SKM-1 (cell line): ENCODE data around the gene OR6B1.
A peak's percentile ranks its signal among the peaks of the same experiment; 100 is the strongest.
"Not testable (repeated sequence)": the region's sequence is repeated elsewhere in the genome, so short reads cannot be mapped to it uniquely, and the experiment has no call there.

Experiments
- DNase-seq: peaks from one replicate; lab custom pipeline; 2025; ENCODE audit not compliant: unreplicated experiment; lab: John Stamatoyannopoulos, UW

OR6B1 gene

DNA sequence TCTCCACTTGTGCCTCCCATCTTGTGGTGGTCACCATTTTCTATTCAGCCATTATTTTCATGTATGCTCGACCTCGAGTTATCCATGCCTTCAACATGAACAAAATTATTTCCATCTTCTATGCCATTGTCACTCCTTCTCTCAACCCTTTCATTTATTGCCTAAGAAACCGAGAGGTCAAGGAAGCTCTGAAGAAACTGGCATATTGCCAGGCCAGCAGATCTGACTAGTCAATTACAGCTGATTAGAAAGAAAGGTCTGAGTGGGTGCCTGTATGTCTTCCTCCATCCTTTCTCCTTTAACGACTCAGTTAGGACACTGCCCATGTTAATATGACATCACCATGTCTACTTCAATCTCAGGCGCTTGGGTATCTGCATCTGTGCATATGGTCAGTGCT lies 4.6 kb downstream of the OR6B1 start:
- no peak for DNase-seq

DNA sequence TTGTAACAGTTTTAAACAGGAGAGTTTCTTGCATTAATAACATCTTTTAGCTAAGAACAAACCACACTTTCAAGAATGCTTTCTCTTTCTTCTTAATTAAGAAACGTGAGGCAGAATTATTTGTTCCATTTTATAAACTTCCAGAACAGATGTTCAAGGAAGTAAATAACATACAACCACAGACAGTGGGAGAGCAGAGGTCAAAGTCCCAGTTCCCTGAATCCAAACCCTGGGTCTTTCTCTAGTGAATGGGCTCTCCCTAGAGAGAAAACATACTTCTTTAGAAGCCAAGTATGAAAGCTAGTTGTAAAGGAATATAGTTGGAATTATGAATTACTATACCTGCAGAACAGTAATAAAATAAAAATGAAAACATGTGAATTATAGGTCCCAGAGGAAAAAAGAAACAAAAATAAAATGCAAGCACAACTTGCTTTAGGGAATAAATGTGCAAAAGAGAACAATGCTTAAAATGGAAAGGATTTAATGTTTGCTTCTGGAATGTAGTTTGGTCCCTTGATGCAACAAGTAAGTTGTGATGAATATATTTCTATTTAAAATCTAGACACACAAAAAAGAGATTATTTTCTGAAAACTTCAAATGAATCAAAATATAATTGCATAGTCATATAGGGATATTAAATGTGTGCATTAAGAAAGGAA lies 6.0 kb downstream of the OR6B1 start:
- no peak for DNase-seq

DNA sequence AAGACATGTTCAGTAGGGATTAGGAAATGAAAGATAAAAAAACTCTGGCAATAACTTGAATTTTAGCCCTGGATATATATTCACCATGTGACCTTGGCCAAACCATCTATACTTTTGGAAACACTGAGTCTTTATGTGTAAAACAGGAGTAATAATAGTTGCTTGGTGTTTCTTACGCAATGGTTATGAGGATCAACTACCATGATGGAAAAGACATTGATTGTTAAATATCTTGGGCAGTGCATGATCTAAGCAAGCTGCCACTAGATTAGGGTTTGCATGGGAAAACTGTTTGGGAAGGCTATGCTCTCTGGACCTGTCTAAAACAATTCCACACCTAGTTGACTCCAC lies 6.5 kb downstream of the OR6B1 start:
- no peak for DNase-seq

DNA sequence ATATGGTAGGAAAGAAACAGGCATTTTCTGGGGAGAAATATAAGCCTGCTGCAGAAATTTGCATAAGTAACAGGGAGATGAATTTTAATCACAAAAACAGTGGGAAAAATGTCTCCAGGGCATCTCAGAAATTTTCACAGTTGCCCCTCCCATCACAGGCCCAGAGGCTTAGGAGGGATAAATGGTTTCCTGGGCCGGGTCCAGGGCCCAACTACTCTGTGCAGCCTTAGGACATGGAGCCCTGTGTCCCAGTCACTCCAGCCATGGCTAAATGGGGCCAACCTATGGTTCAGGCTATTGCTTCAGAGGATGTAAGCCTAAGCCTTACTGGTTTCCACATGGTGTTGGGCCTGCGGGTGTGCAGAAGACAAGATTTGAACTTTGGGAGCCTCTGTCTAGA lies 9.2 kb downstream of the OR6B1 start:
- DNase-seq, result no peak

DNA sequence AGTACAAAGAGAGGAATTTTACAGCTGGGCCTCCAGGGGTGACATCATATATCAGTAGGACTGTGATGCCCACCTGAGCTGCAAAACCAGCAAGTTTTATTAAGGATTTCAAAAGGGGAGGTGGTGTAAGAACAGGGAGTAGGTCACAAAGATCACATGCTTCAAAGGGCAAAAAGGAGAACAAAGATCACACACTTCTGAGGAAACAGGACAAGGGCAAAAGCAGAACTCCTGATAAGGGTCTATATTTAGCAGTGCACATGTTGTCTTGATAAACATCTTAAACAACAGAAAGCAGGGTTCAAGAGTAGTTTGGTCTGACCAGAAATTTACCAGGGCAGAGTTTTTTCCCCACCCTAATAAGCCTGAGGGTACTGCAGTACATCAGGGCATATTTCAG lies 9.9 kb downstream of the OR6B1 start:
- DNase-seq, result peak; percentile 28

DNA sequence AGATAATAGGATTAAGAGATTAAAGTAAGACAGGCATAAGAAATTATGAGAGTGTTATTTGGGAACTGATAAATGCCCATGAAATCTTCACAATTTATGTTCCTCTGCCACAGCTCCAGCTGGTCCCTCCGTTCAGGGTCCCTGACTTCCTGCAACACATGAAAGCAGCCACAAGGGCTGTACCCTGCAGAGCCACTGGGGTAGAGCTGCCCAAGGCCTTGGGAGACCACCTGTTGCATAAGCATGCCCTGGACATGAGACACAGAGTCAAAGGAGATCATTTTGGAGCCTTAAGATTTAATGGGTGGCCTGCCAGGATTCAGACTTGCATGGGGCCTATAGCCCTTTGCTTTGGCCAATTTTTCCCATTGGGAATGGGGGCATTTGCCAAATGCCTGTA lies 10.7 kb downstream of the OR6B1 start:
- not testable (repeated sequence) for DNase-seq

DNA sequence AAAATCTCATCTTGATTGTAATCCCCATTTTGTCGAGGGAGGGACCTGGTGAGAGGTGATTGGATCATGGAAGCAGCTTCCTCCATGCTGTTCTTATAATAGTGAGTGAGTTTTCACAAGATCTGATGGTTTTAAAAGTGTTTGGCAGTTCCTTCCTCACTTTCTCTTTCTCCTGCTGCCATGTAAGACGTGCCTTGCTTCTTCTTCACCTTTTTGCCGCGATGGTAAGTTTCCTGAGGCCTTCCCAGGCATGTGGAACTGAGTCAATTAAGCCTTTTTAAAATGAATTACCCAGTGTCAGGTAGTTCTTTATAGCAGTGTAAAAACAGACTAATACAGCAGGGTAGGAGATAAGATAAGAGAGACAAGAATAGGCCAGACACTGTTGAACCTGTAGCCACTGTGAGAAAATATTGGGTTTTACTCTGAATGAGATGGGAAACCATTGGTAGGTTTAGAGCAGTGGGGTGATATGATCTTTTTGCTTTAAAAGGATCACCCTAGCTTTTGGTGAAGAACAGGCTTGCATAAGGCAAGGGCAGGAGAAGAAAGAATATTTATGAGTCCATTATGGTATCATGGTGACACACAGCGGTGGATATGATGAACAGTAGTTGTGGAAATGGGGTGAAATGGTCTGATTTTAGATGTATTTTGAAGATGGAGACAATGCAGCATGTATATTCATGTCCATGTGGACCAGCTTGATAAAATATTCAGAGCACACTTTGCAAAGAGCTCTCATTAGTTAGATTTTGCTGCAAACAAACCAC lies 11.5 kb downstream of the OR6B1 start:
- no peak for DNase-seq

DNA sequence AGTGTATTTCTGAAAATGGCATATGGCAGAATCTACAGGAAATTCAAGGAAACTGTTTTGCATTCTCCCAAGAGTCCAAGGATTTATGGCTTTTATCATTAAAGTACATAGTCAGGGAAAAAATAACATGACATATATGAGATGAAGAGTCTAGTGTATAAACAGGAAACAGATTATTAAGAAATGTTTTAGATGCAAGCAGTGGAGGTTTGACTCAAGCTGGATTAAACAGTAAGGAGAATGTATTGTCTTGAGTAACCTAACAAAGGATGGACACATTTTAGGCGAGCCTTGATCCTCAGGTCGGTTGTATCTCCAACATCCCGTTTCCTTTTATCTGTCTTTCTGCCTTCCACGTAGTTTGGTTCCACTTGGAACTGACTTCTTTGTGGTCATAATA lies 17.9 kb downstream of the OR6B1 start:
- no peak for DNase-seq

DNA sequence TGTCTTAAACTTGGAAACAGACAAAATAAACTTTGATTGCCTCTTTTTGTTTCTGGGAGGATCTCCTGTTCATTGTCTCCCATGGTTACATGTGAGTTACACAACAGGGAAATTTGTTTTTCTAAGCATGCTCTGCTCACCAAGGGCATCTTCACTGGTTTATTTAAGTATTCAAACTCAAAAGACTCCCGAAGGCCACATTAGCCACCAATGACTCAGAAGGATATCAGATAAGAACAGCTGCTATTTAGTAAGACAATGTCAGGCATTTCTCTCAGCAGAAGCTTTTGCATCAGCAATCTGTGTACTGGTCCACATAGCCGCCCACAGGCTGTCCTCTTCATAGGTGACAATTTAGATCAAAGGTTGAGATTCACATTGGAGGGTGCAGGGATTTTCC lies 19.3 kb downstream of the OR6B1 start:
- no peak for DNase-seq

DNA sequence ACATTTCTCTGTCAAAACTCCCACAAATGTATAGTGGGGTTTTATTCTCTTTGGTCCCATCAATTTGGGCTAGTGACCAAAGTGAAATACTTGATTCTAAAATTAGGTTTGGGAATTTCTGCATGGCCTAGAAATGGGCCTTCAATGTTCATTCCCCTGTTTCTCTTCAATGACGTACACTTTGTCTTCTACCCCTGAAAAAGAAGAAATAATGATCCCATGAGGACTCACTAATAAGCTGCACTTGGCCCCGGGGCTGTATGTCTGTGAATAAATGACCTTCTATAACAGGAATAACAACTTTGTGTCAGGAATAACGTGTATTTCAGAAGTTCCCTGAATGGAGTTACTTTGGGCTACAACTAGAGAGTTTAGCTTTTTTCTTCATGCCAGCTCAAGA lies 20.2 kb downstream of the OR6B1 start:
- DNase-seq, result no peak

DNA sequence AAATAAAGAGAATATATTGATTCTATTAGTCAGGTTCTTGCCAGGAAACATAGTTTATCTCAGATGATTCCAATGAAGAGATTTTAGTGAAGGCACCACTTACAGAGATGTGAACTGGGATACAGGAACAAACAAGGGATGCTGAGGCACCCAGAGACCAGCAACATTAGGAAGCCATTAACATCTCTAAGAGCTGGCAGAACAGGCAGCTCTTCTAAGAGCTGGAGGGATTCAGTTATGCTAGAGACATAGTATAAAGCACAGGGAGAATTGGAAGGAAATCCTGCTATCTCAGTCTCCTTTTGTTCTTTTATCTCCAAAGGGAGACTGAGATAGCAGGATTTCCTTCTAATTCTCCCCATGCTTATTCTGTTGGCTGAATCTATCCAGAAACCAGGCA lies 22.0 kb downstream of the OR6B1 start:
- DNase-seq, result no peak

DNA sequence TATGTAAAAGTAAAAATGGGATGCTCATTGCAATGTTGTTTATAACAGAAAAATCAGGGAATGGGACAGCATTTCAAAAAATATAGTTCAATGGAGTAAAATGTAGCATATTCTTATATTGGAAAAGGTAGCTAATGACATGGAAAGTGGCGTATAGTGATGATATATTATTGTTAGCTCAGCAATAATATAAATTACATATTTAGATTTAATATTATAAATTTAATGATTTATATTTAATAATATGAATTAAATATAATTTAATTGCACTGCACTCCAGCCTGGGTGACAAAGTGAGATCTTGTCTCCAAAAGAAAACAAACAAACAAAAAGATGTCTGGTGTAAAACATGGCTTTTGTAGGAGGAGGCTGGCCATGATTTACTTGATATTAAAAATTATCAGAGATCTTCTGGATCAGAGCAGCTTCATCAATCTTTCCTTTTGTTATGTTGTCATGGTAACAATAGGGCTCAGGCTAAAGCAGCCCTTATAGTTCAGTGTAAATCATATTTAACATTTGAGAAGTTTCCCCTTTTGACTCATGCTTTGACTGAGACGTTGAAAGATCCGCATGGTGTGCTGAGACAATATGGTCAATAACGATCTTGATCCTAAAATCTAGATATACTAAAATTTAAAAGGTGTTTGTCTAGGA lies 23.2 kb downstream of the OR6B1 start:
- no peak for DNase-seq

DNA sequence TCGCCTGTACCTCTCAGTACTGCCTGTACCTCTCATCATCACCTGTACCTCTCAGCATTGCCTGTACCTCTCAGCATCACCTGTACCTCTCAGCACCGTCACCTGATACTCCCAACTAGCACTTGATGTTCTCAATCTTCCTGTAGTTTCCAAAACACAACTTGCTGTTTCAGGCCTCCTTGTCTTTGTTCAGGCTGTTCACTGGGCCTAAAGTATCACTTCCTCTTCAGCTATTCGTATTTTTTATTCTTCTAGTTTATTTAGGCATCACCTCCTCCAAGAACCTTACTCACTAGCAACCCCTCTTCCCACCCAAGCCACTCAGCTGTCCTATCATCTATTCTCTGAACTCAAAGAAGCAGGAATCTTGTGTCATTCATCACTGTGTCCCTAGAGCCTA lies 24.1 kb downstream of the OR6B1 start:
- DNase-seq, result no peak

DNA sequence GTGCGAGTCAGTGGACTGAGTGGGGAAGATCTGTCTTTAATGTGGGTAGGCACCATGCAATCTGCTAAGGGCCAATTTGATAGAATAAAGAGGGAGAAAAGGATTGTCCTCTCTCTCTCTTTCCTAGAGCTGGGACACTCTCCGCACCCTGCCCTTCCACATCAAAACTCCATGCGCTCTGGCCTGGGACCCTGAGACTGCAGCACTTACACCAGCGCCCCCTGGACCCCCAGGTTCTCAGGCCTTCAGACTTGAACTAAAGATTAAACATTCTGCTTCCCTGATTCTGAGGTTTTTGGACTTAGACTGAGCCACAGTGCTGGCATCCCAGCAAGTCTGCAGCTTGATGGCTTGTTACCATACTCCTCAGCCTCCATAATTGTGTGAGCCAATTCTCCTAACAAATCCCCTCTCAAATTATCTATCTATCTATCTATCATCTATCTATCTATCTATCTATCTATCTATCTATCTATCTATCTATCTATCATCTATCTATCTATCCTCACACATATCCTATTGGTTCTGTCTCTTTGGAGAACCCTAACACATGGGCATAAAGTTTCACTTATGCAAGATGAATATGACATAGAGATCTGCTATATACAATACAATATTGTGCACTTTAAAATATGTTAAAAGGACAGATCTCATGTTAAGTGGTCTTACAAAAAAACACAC lies 26.2 kb downstream of the OR6B1 start:
- DNase-seq, result no peak

DNA sequence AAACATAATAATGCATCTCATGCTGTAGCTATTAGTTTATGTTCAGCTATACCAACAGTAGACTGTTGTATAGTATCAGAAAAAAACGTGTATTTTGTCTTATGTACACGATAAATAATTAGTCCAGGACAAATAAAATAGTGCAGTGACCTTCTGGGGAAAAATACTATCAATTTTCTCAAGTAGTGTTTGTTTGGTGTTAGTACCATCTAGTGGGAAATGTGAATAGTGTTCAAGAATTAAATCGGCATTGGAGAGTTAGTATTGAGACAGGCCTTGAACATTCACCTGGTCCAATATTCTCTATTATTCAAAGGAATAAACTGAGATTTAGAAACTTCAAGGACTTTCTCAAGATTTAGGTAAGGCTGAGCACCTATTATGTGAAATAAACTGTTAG lies 26.9 kb downstream of the OR6B1 start:
- no peak for DNase-seq

DNA sequence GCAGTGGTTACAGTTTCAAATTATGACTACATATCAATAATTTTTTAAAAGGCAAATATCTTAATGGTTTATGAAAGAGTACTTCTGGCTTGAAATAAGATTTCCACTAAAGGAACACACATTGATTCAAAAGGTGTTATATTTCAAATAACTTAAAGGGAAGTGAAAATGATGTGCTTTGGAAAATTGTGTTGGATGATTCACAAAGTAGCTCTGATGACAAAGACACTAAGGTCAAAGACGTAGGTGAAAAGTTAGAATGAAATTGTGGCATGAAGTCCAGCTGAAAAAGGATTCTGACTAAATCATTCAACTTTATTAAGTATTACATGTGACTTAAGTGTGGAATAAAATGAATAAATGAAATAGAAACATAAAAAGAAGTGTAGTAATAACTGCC lies 27.9 kb downstream of the OR6B1 start:
- no peak for DNase-seq

DNA sequence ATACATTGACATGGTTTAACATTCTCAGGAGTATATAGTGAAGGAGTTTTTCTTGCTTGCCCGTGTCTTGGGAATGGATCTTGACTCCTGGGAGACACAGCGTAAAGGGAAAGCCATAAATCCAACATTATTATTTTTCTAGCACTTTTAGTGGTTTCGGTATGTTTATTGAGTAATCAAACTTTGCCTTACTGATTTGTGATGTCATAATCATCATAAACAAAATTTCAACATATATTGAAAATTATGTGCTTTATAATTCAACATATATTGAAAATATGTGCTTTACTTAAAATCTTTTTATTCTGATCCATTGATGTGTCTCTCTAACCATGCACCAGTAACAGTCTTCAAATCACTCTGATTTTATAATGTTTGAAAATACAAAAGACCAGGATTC lies 28.4 kb downstream of the OR6B1 start:
- DNase-seq, result no peak

DNA sequence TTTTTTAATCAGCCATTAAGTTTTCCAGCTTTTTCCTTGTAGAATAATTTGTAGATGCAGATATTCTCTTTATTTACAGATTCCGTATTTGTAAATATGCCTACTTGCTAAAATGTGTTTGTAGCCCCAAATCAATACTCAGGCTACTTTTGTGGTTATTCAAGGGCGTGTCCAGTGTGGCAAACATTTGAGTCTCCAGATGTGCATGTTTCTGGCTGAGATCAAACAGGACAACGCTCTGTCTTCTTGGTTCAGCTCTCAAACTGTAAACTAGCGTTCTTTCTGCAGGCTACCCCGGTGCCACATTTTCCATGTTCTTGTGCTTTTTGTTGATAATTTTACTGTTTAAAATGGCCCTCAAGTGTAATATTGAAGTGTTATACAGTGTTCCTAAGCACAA lies 32.4 kb downstream of the OR6B1 start:
- no peak for DNase-seq

DNA sequence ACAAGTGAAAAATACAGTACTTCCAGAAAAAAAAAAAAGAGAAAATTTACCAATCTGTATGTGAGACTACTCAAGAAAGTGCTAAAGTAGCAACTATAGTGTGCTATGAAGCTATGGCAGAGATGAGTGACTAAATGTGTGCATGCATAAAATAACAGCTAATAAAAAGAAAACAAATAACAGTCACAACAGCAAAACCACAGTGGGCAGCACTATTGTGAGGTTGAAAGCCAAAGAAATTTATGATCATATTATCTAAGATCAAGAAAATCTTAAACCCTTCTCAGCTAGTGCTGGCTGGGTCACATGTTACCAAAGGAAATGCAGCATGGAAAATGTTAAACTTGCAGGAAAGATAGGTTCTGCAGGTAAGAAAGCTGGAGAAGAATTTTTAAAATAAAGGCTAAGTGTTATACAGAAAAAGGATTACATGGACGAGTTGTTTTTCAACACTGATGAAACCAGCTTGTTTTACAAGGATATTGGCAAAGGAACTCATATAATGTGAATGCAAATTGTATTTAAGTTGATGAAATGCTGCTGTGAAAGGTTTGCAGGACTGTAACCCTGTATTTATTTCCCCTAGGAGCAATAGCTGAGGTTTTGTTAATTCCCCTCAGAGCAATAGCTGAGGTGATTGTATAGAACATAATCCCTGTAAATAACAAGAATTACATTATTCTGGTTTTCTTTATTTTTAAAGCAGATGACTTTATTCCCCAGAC lies 33.0 kb downstream of the OR6B1 start:
- no peak for DNase-seq

DNA sequence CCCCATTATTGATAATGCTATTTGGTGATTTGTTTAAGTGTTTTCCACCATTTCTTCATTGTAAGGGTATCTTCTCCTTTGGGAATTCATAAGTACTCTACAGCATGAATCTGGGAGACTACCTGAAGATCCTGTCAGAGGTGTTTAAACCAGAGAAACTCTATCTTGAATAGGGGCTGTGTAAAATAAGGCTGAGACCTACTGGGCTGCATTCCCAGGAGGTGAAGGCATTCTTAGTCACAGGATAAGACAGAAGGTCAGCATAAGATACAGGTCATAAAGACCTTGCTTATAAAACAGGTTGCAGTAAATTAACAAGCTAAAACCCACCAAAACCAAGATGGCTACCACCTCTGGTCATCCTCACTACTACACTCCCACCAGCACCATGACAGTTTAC lies 35.3 kb downstream of the OR6B1 start:
- no peak for DNase-seq

DNA sequence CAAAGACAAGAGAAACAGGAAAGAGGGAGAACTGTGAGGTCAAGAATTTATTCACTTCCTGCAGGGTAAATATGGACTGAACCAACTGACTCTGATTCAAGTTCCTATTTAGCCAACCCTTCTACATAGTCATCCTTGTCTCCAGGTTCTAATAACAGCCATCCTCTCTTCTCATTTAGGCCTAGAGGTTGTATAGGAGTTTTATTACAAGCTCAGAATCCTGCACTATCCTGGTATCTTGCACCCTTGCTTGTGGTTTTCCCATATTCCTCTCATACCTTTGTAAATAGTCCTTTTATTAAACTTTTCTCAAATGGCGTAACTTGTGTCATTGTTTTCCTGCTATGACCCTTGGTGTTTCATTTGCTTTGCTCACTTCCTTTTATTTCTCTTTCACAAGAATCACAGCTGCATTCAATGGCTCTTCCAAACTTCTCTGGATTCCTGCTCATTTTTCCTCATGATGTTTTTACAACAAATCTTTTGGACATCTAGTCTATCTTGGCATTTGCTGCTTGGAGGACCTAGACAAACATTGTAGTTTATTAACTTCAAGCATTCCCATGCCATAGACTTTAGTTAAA lies 36.3 kb downstream of the OR6B1 start:
- no peak for DNase-seq
